Transverse colon (tissue), 4 donors: ENCODE measurements around the gene MOGAT3. TPM values are rescaled to one million over a fixed set of nuclear protein-coding genes. Genes with fewer than 3 reads are reported as not detected.
A peak's percentile ranks its signal among the peaks of the same experiment; 100 is the strongest.
"Not testable (repeated sequence)": the region's sequence is repeated elsewhere in the genome, so short reads cannot be mapped to it uniquely, and the experiment has no call there.

Experiments used
- DNase-seq: peaks from one replicate; pipeline ENCODE4 v3.0.0-alpha.2; 2019
- H3K27ac ChIP-seq, 4 donors: fragments of 200-600 bp; sonication (generic); 2 replicates each; pipeline ENCODE4 v1.5.1; 2016 to 2018; ENCODE audit warnings: inconsistent platforms in 4 of 4
- H3K27me3 ChIP-seq: fragments of 200-600 bp; sonication (generic); 2 replicates; pipeline ENCODE4 v1.5.1; 2017; ENCODE audit warnings: inconsistent platforms
- H3K36me3 ChIP-seq, 4 donors: fragments of 200-600 bp; sonication (generic); 2 replicates each; pipeline ENCODE4 v1.5.1; 2017 to 2019; ENCODE audit warnings: inconsistent platforms in 4 of 4
- H3K4me1 ChIP-seq, 4 donors: fragments of 200-600 bp; sonication (generic); 2 replicates each; pipeline ENCODE4 v1.5.1; 2017 to 2020; ENCODE audit warnings: inconsistent platforms in 4 of 4
- H3K4me3 ChIP-seq, 4 donors: fragments of 200-600 bp; sonication (generic); 1 replicate in 1 of 4; 2 replicates in 3 of 4; pipeline versions ENCODE4 v1.5.1 to v1.6.1; 2017 to 2019; ENCODE audit warnings: inconsistent platforms in 4 of 4
- H3K9me3 ChIP-seq, 2 donors: fragments of 200-600 bp; sonication (generic); 2 replicates each; pipeline ENCODE4 v1.5.1; 2017 to 2019; ENCODE audit warnings: inconsistent platforms in 2 of 2
- EP300 ChIP-seq: sonication (generic); formaldehyde crosslinking; IDR thresholded peaks from one replicate; pipeline ENCODE4 v1.6.1; 2017; ENCODE audit warnings: antibody characterized with exemption, low read depth
- POLR2A ChIP-seq: fragments of 450-650 bp; IDR thresholded peaks from one replicate; pipeline ENCODE4 v1.6.1; 2016; ENCODE audit warnings: antibody characterized with exemption, mild to moderate bottlenecking, moderate library complexity
- POLR2AphosphoS5 ChIP-seq, 3 donors: sonication (generic); formaldehyde crosslinking; IDR thresholded peaks; one replicate each; pipeline ENCODE4 v1.6.1; 2016; ENCODE audit warnings: antibody characterized with exemption in 3 of 3
- WGBS, 2 donors: methylation state at CpG; one replicate each; pipeline ENCODE4 v1.1.5; 2018; ENCODE audit warnings: low coverage in 1 of 2; 5-methylcytosine and 5-hydroxymethylcytosine counted together
- in situ Hi-C, 4 donors: fragments of 200-750 bp; cut with MboI; loops; one replicate each; pipeline versions ENCODE4 v1.15.0 to v1.15.1; 2017; ENCODE audit warnings: low sequenced_read_pairs in 3 of 4, low pct_ligation_motif_present in 1 of 4, low pct_unique_long_range_greater_than_20kb in 1 of 4
- intact Hi-C: fragments of 100-400 bp; cut with DNase I; formaldehyde crosslinking; loops from one replicate; pipeline ENCODE4 v1.15.1; 2023; ENCODE audit warnings: low total_unique reads
- total RNA-seq, 4 donors: library from RNA; depleted of rRNA; stranded (reverse); fragments of >200 nt; gene quantifications; one replicate each; pipeline ENCODE4 v1.1.0, GENCODE V29; 2016
- TF ChIP-seq, protein P1 (sequence below), 5 experiments: fragments of 200-600 bp in 3 of 5; fragments of 450-650 bp in 2 of 5; sonication (generic) in 3 of 5; IDR thresholded peaks; 1 replicate in 2 of 5; 2 replicates in 3 of 5; pipeline ENCODE4 v1.5.1; 2016 to 2017; ENCODE audit warnings: antibody characterized with exemption in 5 of 5, inconsistent platforms in 3 of 5, mild to moderate bottlenecking in 2 of 5, moderate library complexity in 1 of 5

The MOGAT3 gene
- total RNA-seq, 4 donors from 2014 or later, result 31.7 to 56.9 (median 44.3) TPM

DNA sequence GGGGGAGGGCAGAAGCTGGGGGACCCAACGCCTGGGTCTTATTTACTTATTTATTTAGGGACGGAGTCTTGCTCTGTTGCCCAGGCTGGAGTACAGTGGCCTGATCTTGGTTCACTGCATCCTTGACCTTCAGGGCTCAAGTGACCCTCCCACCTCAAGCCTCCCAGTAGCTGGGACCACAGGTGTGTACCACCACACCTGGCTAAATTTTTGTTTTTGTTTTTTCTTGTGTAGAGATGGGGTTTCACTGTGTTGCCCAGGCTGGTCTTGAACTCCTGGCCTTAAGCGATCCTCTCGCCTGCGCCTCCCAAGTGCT, 1.7 kb upstream of the MOGAT3 start:
- peak overlapping the region in 1 of 4 donors; percentile 40 for H3K4me3 ChIP-seq

DNA sequence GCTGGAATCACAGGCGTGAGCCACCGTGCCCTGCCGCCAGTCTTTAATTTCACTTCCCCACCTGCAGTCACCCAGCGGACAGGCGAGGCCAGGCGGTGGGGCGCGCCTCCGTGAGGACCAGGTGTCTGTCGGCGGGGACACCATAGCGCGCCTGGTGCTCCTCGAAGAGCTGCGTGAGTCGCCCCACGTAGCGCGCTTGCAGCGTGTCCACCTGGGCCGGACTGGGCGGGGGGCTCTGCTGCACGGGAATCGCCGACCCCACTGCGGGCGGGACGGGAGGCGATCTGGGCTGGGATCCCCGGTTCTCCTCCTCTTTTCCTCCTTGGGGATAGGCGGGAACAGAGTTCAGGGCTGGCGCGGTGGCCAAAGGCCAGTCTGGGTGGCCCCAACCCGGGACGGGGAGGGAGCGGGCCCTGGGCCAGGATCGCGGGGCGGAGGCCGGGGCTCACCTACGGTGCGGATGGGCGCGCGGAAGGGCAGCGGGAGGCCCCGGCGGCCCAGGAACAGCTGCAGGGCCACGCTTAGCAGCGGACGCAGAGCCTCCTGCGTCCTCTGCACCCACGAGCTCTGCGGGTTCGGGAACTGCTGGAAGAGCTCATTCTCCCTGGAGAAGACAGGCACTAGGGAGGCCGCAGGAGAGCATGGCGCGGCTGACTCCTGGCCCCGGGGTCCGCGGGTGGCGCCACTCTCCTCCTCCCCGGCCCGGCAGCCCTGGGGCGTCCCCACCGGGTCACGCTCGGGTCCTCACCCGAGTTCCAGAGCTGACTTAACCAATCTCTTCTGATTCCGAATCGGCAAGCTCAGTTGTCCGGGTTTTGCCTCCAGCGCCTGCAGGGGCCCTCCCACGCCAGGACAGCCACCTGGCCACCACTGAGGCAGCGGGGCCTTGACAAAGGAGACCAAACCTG, 1.1 kb upstream of the MOGAT3 start:
- H3K4me3 ChIP-seq, result peak overlapping the region in 3 of 4 donors; percentile 15 to 40 (median 35)
- H3K4me1 ChIP-seq, result peaks cover 0 to 22% (median 10%) of the 10 kb centered on the region in 4 donors
- DNase-seq, result peak; percentile 82
- 19% methylated on average over 31 of the region's 75 CpGs; no CpG with 5 or more reads in 1 of the 2 donors for WGBS, 2 donors
- H3K9me3 ChIP-seq, result no peaks in the 10 kb centered on the region
- intact Hi-C loops (no loop called here), in situ Hi-C loops (no loop called here)
- H3K36me3 ChIP-seq, result no peaks in the 10 kb centered on the region
- peaks cover 49% of the 10 kb centered on the region for H3K27me3 ChIP-seq
- TF ChIP-seq EP300 (no peak), POLR2A (peak; percentile 65), POLR2AphosphoS5 (IDR thresholded peaks at IDR 0.05) (peak in 2 of 3 donors; percentile 58 to 71)
- TF ChIP-seq, protein P1, sequence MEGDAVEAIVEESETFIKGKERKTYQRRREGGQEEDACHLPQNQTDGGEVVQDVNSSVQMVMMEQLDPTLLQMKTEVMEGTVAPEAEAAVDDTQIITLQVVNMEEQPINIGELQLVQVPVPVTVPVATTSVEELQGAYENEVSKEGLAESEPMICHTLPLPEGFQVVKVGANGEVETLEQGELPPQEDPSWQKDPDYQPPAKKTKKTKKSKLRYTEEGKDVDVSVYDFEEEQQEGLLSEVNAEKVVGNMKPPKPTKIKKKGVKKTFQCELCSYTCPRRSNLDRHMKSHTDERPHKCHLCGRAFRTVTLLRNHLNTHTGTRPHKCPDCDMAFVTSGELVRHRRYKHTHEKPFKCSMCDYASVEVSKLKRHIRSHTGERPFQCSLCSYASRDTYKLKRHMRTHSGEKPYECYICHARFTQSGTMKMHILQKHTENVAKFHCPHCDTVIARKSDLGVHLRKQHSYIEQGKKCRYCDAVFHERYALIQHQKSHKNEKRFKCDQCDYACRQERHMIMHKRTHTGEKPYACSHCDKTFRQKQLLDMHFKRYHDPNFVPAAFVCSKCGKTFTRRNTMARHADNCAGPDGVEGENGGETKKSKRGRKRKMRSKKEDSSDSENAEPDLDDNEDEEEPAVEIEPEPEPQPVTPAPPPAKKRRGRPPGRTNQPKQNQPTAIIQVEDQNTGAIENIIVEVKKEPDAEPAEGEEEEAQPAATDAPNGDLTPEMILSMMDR (IDR thresholded peaks at IDR 0.05), result no peak
- H3K27ac ChIP-seq, result peak overlapping the region; percentile 72 to 82 (median 79)

More for the DNA sequence above, 1.7 kb upstream of the MOGAT3 start:
- Histone ChIP-seq H3K36me3 (no peaks in the 10 kb centered on the region), H3K4me1 (peaks cover 0 to 22% (median 10%) of the 10 kb centered on the region in 4 donors), H3K27ac (peak overlapping the region in 1 of 4 donors; percentile 79), H3K9me3 (no peaks in the 10 kb centered on the region), H3K27me3 (peaks cover 49% of the 10 kb centered on the region)
- no peak for DNase-seq
- in situ Hi-C loops (no loop called here), intact Hi-C loops (no loop called here)
- TF ChIP-seq, protein P1 (IDR thresholded peaks at IDR 0.05), result no peak
- TF ChIP-seq EP300 (no peak), POLR2A (no peak), POLR2AphosphoS5 (IDR thresholded peaks at IDR 0.05) (no peak)
- 87% methylated on average over 5 of the region's 5 CpGs; no CpG with 5 or more reads in 1 of the 2 donors for WGBS, 2 donors

DNA sequence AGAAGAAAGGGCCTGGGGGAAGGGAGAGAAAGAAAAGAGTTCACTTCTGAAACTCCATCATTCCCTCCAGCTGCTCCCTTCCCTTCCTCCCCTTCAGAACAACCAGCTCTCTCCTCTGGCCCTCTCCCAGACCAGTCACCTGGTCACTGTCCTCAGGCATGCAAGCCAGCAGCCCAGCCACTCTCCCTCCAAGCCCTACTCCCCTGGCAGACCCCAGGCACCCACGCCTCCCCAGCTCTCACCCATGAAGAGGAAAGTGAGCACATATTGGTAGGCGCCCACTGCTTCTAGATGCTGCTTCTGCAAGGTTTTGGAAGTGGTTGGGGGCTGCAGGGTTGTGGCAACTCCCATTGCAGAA, 353 bp downstream of the MOGAT3 start:
- intact Hi-C loops, result no loop called here
- no peak for DNase-seq
- Histone ChIP-seq H3K27ac (peak overlapping the region; percentile 72 to 82 (median 79)), H3K4me1 (peaks cover 0 to 22% (median 10%) of the 10 kb centered on the region in 4 donors), H3K9me3 (no peaks in the 10 kb centered on the region), H3K27me3 (peaks cover 54% of the 10 kb centered on the region), H3K4me3 (peak overlapping the region in 3 of 4 donors; percentile 8 to 44 (median 18)), H3K36me3 (no peaks in the 10 kb centered on the region)
- in situ Hi-C loops, result no loop called here
- 42% methylated on average over 2 of the region's 2 CpGs; no CpG with 5 or more reads in 1 of the 2 donors for WGBS, 2 donors
- TF ChIP-seq, protein P1 (IDR thresholded peaks at IDR 0.05), result no peak
- TF ChIP-seq EP300 (no peak), POLR2A (no peak), POLR2AphosphoS5 (IDR thresholded peaks at IDR 0.05) (no peak)

DNA sequence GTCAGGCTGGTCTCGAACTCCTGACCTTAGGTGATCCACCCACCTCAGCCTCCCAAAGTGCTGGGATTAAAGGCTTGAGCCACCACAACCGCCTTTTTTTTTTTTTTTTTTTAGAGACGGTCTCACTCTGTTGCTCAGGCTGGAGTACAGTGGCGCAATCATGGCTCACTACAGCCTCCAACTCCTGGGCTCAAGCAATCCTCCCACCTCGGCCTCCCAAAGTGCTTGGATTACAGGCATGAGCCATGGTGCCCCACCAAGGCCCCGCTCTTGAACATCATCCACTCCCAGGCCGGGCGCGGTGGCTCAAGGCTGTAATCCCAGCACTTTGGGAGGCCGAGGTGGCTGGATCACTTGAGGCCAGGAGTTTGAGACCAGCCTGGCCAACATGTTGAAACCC, 1.3 kb downstream of the MOGAT3 start:
- peaks cover 0 to 22% (median 10%) of the 10 kb centered on the region in 4 donors for H3K4me1 ChIP-seq
- peaks cover 54% of the 10 kb centered on the region for H3K27me3 ChIP-seq
- H3K27ac ChIP-seq, DNase-seq, H3K36me3 ChIP-seq, H3K9me3 ChIP-seq, H3K4me3 ChIP-seq: not testable (repeated sequence)
- in situ Hi-C loops, result loop anchor here in 2 of 4 donors (10.0 kb wide), 2 partner anchors 55 to 75 kb away; no protein-coding TSS in a partner anchor
- WGBS, 2 donors, result 90% methylated on average over 10 of the region's 10 CpGs; no CpG with 5 or more reads in 1 of the 2 donors
- intact Hi-C loops, result loop anchor here (10.0 kb wide), 1 partner anchor 95 kb away; no protein-coding TSS in a partner anchor
